Measurements from ENCODE around the gene KRTAP10-6. TPM values are rescaled to one million over a fixed set of nuclear protein-coding genes. Genes with fewer than 3 reads are reported as not detected.

KRTAP10-6 gene
- total and polyA plus RNA-seq, 2 of the 8 experiments (the other 6 are each of a cell fraction or from before 2014, with no cell fraction given), result 0.12 TPM; not detected in 1

DNA sequence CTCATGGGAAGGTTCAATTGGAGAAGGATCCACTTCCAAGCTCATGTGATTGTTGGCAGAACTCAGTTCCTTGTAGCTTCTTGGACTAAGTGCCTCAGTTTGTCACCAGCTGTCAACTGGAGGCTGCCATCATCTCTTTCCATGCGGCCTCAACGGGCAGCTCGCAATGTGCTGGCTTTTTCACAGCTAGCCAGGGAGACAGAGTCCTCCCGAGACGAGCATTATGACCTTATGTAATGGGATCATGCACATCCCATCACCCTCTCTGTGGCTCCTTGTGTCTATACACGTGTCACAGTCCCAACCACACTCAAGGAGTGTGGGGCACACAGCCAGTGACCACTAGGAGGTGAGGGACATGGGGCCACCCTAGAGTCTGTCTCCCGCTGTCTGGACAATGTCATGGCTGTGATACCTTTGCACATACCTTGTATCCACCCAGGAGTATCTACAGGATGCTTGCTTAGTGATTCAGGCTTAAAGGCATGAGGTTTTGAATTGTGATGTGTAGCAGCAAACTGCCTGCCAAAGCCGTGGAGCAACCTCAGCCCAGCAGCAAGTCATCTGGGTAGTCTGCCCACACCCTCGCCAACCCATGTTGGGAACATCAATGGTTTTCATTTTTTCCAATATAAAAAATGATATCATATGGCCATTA, 3.9 kb upstream of the KRTAP10-6 start:
- Histone ChIP-seq H4K91ac (replicated peaks; ENCODE audit: insufficient read length, low read length) (peak overlapping the region; percentile 52), H3K4me2 (ENCODE audit: insufficient read depth in 1 of 2, low read depth in 2 of 2, low read length in 2 of 2) (no peak overlapping the region), H4K20me1 (replicated peaks in 1 of 2; ENCODE audit: control insufficient read depth in 1 of 2, insufficient read depth in 2 of 2, low read length in 2 of 2) (no peaks in the 10 kb centered on the region), H3K4me3 (ENCODE audit: extremely low read depth in 1 of 4, insufficient read depth in 2 of 4, low read depth in 3 of 4, low read length in 4 of 4) (no peak overlapping the region), H4K5ac (ENCODE audit: insufficient read length, low read depth, low read length) (no peak overlapping the region), H3K23ac (ENCODE audit: insufficient read length) (no peak overlapping the region), H3K79me1 (ENCODE audit: low read depth, low read length) (no peaks in the 10 kb centered on the region), H2AK5ac (ENCODE audit: low read depth, low read length) (peak overlapping the region; percentile 25; the same call in 1 of the 2 replicates), H3K18ac (ENCODE audit: extremely low read depth, low read length) (peak overlapping the region; percentile 17; the same call in 1 of the 2 replicates), H3K27ac (ENCODE audit: low read depth, low read length) (no peak overlapping the region), H3K9me3 (ENCODE audit: insufficient read depth in 2 of 2, low read depth in 1 of 2, low read length in 1 of 2) (no peaks in the 10 kb centered on the region), H2AFZ (ENCODE audit: low read length) (no peak overlapping the region), H3K23me2 (ENCODE audit: low read depth, low read length) (0 out of 2 replicates have a peak, but pooled peaks cover 4% of the 10 kb centered on the region), H3K56ac (replicated peaks; ENCODE audit: insufficient read length, low read depth, low read length) (no peak overlapping the region), H2BK15ac (ENCODE audit: low read length) (peak overlapping the region; percentile 83), H4K8ac (ENCODE audit: extremely low read depth, insufficient read depth, low read length) (no peak overlapping the region), H3K36me3 (ENCODE audit: control insufficient read depth in 2 of 4, insufficient read depth in 4 of 4, low read length in 3 of 4) (no peaks in the 10 kb centered on the region), H2BK120ac (replicated peaks; ENCODE audit: low read depth, low read length) (peak overlapping the region; percentile 96), H2BK5ac (ENCODE audit: low read depth, low read length) (peak overlapping the region; percentile 72), H2BK20ac (ENCODE audit: low read length) (peak overlapping the region; percentile 96), H3K4me1 (replicated peaks in 1 of 4; ENCODE audit: control insufficient read depth in 3 of 4, insufficient read depth in 4 of 4, low read length in 3 of 4) (peaks cover 2 to 20% (median 10%) of the 10 kb centered on the region in 4 experiments), H3K9ac (replicated peaks in 1 of 4; ENCODE audit: extremely low read depth in 1 of 4, low read depth in 3 of 4, low read length in 3 of 4) (no peak overlapping the region; a peak in 1 of 7 replicates), H3K27me3 (replicated peaks in 1 of 4; ENCODE audit: control insufficient read depth in 3 of 4, extremely low read depth in 1 of 4, insufficient read depth in 3 of 4, low read length in 3 of 4) (no peaks in the 10 kb centered on the region), H3K14ac (ENCODE audit: insufficient read length) (no peak overlapping the region), H3K79me2 (ENCODE audit: control insufficient read depth in 1 of 2, insufficient read depth in 2 of 2, low read length in 2 of 2) (no peaks in the 10 kb centered on the region), H2BK12ac (ENCODE audit: low read depth, low read length) (peak overlapping the region; percentile 96), H3K4ac (replicated peaks; ENCODE audit: insufficient read length, low read depth, low read length) (peak overlapping the region; percentile 12)
- FAIRE-seq (no peak), DNase-seq (ENCODE audit: low read depth in 1 of 2, low spot score in 2 of 2) (peak in 1 of 2 experiments; percentile 39)
- CTCF ChIA-PET (ENCODE audit: partially characterized antibody), result interaction anchor here (0.8 to 1.4 kb wide), 4 partner anchors 15 to 197 kb away, joined by 3 to 5 read pairs (median 4); partner anchors contain the start of gene KRTAP10-5
- 94% methylated on average over 9 of the region's 9 CpGs; no CpG with 5 or more reads in 1 of the 2 experiments for WGBS, 2 experiments (ENCODE audit: extremely low coverage in 1 of 2, insufficient coverage in 1 of 2, insufficient read length in 1 of 2, insufficient replicate concordance in 2 of 2, low coverage in 1 of 2, low lambda C conversion rate in 2 of 2, missing lambda C conversion rate in 1 of 2)
- TF ChIP-seq ZNF274 (IDR thresholded peaks at IDR 0.05; ENCODE audit: borderline replicate concordance, extremely low read depth, low read length) (no peak), CHD2 (IDR thresholded peaks at IDR 0.05; ENCODE audit: low read length) (no peak), SAP30 (IDR thresholded peaks at IDR 0.05; ENCODE audit: insufficient read depth, insufficient replicate concordance, low read length) (no peak), GTF2F1 (IDR thresholded peaks at IDR 0.05; ENCODE audit: borderline replicate concordance, low read depth, low read length) (no peak), SRF (IDR thresholded peaks at IDR 0.05; ENCODE audit: low read depth, low read length) (no peak), POLR2AphosphoS5 (IDR thresholded peaks at IDR 0.05; ENCODE audit: low read depth, low read length) (no peak), TCF12 (IDR thresholded peaks at IDR 0.05; ENCODE audit: low read depth, low read length) (no peak)
- TF ChIP-seq, protein P1, sequence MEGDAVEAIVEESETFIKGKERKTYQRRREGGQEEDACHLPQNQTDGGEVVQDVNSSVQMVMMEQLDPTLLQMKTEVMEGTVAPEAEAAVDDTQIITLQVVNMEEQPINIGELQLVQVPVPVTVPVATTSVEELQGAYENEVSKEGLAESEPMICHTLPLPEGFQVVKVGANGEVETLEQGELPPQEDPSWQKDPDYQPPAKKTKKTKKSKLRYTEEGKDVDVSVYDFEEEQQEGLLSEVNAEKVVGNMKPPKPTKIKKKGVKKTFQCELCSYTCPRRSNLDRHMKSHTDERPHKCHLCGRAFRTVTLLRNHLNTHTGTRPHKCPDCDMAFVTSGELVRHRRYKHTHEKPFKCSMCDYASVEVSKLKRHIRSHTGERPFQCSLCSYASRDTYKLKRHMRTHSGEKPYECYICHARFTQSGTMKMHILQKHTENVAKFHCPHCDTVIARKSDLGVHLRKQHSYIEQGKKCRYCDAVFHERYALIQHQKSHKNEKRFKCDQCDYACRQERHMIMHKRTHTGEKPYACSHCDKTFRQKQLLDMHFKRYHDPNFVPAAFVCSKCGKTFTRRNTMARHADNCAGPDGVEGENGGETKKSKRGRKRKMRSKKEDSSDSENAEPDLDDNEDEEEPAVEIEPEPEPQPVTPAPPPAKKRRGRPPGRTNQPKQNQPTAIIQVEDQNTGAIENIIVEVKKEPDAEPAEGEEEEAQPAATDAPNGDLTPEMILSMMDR (IDR thresholded peaks at IDR 0.05; ENCODE audit: control extremely low read depth in 1 of 3, insufficient read depth in 1 of 3, low read depth in 1 of 3, low read length in 3 of 3), result no peak
- POLR2A ChIA-PET (ENCODE audit: partially characterized antibody), result interaction anchor here (0.8 kb wide), 1 partner anchor 79 kb away, joined by 3 read pairs; no protein-coding TSS in a partner anchor
